Panc1 (cell line): ENCODE results near the gene CYP1A2. TPM values are rescaled to one million over a fixed set of nuclear protein-coding genes. Genes with fewer than 3 reads are reported as not detected.

Source experiments
- ATAC-seq: fragments of 200-7000 bp; cut with Tn5 transposase; 2 replicates; pipeline ENCODE4 v1.9.1; 2020; ENCODE audit warnings: mild to moderate bottlenecking, moderate library complexity
- BruUV-seq: library from RNA; stranded (reverse); fragments of 400-500 nt; replicated peaks from 2 replicates; lab custom pipeline; 2021; lab: Mats Ljungman, UMichigan
- CTCF ChIA-PET: fragments of 300-600 bp; sonication (Branson Sonifier 250); formaldehyde crosslinking; loops from one replicate; lab custom pipeline; 2022; ENCODE audit warnings: antibody characterized with exemption; lab: Charles Lee
- POLR2A ChIA-PET: fragments of 300-600 bp; sonication (Branson Sonifier 250); formaldehyde crosslinking; loops from one replicate; lab custom pipeline; 2022; ENCODE audit warnings: antibody characterized with exemption; lab: Charles Lee
- DNase-seq: peaks from one replicate; pipeline ENCODE4 v3.0.0-alpha.2; 2010; ENCODE audit warnings: low read depth, low spot score
- H3K27ac ChIP-seq: 2 replicates; pipeline ENCODE4 v1.5.1; 2011; ENCODE audit warnings: mild to moderate bottlenecking, low read length, inconsistent platforms
- H3K27me3 ChIP-seq: fragments of 200-500 bp; sonication (Bioruptor generic); 2 replicates; pipeline ENCODE4 v1.6.0; 2014; ENCODE audit warnings: low read length, inconsistent platforms; ENCODE audit not compliant: control insufficient read depth, insufficient read depth
- H3K36me3 ChIP-seq: fragments of 200-500 bp; sonication (Bioruptor generic); 2 replicates; pipeline ENCODE4 v1.5.1; 2014; ENCODE audit warnings: inconsistent platforms, mild to moderate bottlenecking, low read length, moderate library complexity; ENCODE audit not compliant: control insufficient read depth, insufficient read depth
- H3K4me1 ChIP-seq: 2 replicates; pipeline ENCODE4 v1.5.1; 2011; ENCODE audit warnings: inconsistent platforms, mild to moderate bottlenecking, low read length, moderate library complexity; ENCODE audit not compliant: control insufficient read depth, insufficient read depth
- H3K4me3 ChIP-seq, 2 experiments: 2 replicates each; pipeline ENCODE4 v1.5.1; 2011 to 2012; ENCODE audit warnings: low read depth in 2 of 2, low read length in 2 of 2, mild to moderate bottlenecking in 2 of 2, inconsistent platforms in 1 of 2, moderate library complexity in 1 of 2
- H3K9me3 ChIP-seq: fragments of 200-500 bp; sonication (Bioruptor generic); 2 replicates; pipeline ENCODE4 v1.5.1; 2014; ENCODE audit warnings: low read depth, mild to moderate bottlenecking, inconsistent platforms, low read length, moderate library complexity; ENCODE audit not compliant: control insufficient read depth, insufficient read depth
- POLR2AphosphoS5 ChIP-seq: IDR thresholded peaks from 2 replicates; pipeline ENCODE4 v1.6.1; 2012; ENCODE audit warnings: mild to moderate bottlenecking, low read depth, low read length, moderate library complexity
- SIN3A ChIP-seq: IDR thresholded peaks from 2 replicates; pipeline ENCODE4 v1.6.1; 2012; ENCODE audit warnings: low read depth, mild to moderate bottlenecking, low read length, moderate library complexity, borderline replicate concordance; ENCODE audit not compliant: insufficient read depth
- TCF7L2 ChIP-seq: IDR thresholded peaks from 2 replicates; pipeline ENCODE4 v1.6.1; 2011; ENCODE audit warnings: mild to moderate bottlenecking, low read depth, low read length, inconsistent platforms
- in situ Hi-C: cut with HindIII; loops from 2 replicates; pipeline ENCODE4 v1.10.0; 2016; ENCODE audit warnings: low sequenced_read_pairs, low pct_unique_long_range_greater_than_20kb
- intact Hi-C: fragments of 100-400 bp; cut with micrococcal nuclease; formaldehyde crosslinking; loops from one replicate; pipeline ENCODE4 v1.10.0; 2022; ENCODE audit not compliant: unreplicated experiment
- total RNA-seq: library from RNA; stranded (reverse); gene quantifications from one replicate; pipeline ENCODE4 v1.2.1, GENCODE V29; 2021; ENCODE audit not compliant: unreplicated experiment
- TF ChIP-seq, protein P1 (sequence below): fragments of 450-650 bp; IDR thresholded peaks from 2 replicates; pipeline ENCODE4 v1.5.1; 2017; ENCODE audit warnings: mild to moderate bottlenecking
- TF ChIP-seq, protein P2 (sequence below), 2 experiments: IDR thresholded peaks; 2 replicates each; pipeline ENCODE4 v1.6.1; 2011 to 2012; ENCODE audit warnings: low read depth in 2 of 2, control low read depth in 1 of 2, low read length in 1 of 2, mild to moderate bottlenecking in 1 of 2, moderate library complexity in 1 of 2; ENCODE audit not compliant: insufficient read depth in 1 of 2

Gene CYP1A2
- total RNA-seq, 1 experiment from 2014 or later = not detected

DNA sequence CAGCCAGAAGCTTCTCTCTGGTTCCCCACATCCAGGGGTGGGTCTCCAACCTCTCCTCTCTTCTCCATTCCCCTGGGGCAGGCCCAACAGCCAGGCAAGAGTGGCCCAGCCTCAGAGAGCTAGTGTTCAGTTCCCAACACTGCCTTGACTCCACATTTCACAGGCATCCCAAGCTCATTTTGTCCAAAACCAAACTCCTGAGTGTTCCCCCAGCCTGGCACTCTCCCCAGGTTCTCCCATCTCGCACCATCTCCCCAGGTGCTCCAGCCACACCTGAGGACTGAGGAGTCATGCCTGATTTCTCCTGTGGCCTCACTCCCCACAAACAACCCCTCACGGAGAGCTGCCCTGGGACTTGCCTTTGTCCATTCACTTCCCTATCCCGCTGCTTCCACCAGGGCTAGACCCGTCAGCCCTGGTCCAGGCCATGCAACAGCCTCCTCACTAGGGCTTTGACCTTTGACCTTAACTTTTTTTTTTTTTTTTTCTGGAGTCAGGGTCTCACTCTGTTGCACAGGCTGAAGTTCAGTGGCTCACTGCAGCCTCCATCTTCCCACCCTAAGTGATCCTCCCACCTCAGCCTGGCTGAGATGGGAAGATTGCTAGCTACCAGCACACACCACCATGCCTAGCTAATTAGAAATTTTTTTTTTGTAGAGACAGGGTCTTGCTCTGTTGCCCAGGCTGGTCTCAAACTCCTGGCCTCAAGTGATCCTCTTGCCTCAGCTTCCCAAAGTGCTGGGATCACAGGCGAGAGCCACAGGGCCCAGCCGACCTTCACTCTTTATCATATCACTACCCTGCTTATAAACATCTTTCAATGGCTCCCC is 29.3 kb downstream of the CYP1A2 start:
- intact Hi-C loops = loop anchor here (10.0 kb wide), 2 partner anchors 57 to 177 kb away; partner anchors contain the start of gene RPP25
- Histone ChIP-seq H3K4me3 (no peak overlapping the region), H3K4me1 (peaks cover 26% of the 10 kb centered on the region), H3K27ac (no peak overlapping the region), H3K36me3 (peaks cover 3% of the 10 kb centered on the region; the same call in 1 of the 2 replicates), H3K27me3 (no peaks in the 10 kb centered on the region), H3K9me3 (no peaks in the 10 kb centered on the region)
- TF ChIP-seq SIN3A = no peak
- TF ChIP-seq, protein P1, sequence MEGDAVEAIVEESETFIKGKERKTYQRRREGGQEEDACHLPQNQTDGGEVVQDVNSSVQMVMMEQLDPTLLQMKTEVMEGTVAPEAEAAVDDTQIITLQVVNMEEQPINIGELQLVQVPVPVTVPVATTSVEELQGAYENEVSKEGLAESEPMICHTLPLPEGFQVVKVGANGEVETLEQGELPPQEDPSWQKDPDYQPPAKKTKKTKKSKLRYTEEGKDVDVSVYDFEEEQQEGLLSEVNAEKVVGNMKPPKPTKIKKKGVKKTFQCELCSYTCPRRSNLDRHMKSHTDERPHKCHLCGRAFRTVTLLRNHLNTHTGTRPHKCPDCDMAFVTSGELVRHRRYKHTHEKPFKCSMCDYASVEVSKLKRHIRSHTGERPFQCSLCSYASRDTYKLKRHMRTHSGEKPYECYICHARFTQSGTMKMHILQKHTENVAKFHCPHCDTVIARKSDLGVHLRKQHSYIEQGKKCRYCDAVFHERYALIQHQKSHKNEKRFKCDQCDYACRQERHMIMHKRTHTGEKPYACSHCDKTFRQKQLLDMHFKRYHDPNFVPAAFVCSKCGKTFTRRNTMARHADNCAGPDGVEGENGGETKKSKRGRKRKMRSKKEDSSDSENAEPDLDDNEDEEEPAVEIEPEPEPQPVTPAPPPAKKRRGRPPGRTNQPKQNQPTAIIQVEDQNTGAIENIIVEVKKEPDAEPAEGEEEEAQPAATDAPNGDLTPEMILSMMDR = no peak
- no peak for TF ChIP-seq TCF7L2
- TF ChIP-seq, protein P2, sequence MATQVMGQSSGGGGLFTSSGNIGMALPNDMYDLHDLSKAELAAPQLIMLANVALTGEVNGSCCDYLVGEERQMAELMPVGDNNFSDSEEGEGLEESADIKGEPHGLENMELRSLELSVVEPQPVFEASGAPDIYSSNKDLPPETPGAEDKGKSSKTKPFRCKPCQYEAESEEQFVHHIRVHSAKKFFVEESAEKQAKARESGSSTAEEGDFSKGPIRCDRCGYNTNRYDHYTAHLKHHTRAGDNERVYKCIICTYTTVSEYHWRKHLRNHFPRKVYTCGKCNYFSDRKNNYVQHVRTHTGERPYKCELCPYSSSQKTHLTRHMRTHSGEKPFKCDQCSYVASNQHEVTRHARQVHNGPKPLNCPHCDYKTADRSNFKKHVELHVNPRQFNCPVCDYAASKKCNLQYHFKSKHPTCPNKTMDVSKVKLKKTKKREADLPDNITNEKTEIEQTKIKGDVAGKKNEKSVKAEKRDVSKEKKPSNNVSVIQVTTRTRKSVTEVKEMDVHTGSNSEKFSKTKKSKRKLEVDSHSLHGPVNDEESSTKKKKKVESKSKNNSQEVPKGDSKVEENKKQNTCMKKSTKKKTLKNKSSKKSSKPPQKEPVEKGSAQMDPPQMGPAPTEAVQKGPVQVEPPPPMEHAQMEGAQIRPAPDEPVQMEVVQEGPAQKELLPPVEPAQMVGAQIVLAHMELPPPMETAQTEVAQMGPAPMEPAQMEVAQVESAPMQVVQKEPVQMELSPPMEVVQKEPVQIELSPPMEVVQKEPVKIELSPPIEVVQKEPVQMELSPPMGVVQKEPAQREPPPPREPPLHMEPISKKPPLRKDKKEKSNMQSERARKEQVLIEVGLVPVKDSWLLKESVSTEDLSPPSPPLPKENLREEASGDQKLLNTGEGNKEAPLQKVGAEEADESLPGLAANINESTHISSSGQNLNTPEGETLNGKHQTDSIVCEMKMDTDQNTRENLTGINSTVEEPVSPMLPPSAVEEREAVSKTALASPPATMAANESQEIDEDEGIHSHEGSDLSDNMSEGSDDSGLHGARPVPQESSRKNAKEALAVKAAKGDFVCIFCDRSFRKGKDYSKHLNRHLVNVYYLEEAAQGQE (IDR thresholded peaks at IDR 0.05; ENCODE audit: insufficient read depth in 1 of 2, low read depth in 2 of 2, low read length in 1 of 2) = no peak
- no peak for TF ChIP-seq POLR2AphosphoS5
- no peak for ATAC-seq
- no peak for DNase-seq
- CTCF ChIA-PET = interaction anchor here (0.5 to 1.3 kb wide), 3 partner anchors 9 to 145 kb away, joined by 3 to 6 read pairs (median 4); no protein-coding TSS in a partner anchor
- in situ Hi-C loops = no loop called here
- BruUV-seq = no TSS peak
- POLR2A ChIA-PET = no interaction called here

DNA sequence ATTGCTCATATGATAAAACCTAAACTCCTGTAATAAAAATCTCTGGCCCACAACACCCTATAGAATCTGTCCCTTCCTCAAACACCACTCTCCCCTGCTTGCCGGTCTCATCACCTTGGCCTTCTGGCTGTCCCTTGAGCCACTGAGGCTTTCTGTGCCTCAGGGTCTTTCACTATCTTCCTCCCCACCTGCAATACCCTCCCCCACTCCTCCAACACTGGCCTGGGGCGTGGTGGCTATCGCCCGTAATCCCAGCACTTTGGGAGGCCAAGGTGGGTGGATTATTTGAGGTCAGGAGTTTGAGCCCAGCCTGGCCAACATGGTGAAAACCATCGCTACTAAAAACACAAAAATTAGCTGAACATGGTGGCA is 29.9 kb downstream of the CYP1A2 start:
- BruUV-seq = no TSS peak
- no peaks in the 10 kb centered on the region for H3K27me3 ChIP-seq
- intact Hi-C loops = loop anchor here (10.0 kb wide), 2 partner anchors 56 to 176 kb away; partner anchors contain the start of gene RPP25
- ChIA-PET CTCF (interaction anchor here (1.0 to 1.3 kb wide), 3 partner anchors 9 to 146 kb away, joined by 4 to 6 read pairs (median 6); no protein-coding TSS in a partner anchor), POLR2A (no interaction called here)
- ATAC-seq (no peak), DNase-seq (no peak)
- no peak overlapping the region for H3K4me3 ChIP-seq
- in situ Hi-C loops = no loop called here
- no peak overlapping the region for H3K27ac ChIP-seq
- peaks cover 32% of the 10 kb centered on the region for H3K4me1 ChIP-seq
- H3K36me3 ChIP-seq = peaks cover 3% of the 10 kb centered on the region; the same call in 1 of the 2 replicates
- no peaks in the 10 kb centered on the region for H3K9me3 ChIP-seq
- TF ChIP-seq, protein P2 (IDR thresholded peaks at IDR 0.05; ENCODE audit: insufficient read depth in 1 of 2, low read depth in 2 of 2, low read length in 1 of 2) = no peak
- TF ChIP-seq POLR2AphosphoS5 (no peak), SIN3A (no peak), TCF7L2 (no peak)
- TF ChIP-seq, protein P1 = no peak
